Activated naive CD4-positive, alpha-beta T cell treated with anti-CD3 and anti-CD28 coated beads, Interleukin-2, amount 50 U/mL, for 72 hours (primary cell): ENCODE data around the gene GRIK3. TPM values are rescaled to one million over a fixed set of nuclear protein-coding genes. Genes with fewer than 3 reads are reported as not detected.
"Not testable (repeated sequence)": the region's sequence is repeated elsewhere in the genome, so short reads cannot be mapped to it uniquely, and the experiment has no call there.

Source experiments
- ATAC-seq, 2 donors: fragments of 150-1000 bp; cut with Tn5 transposase; 2 replicates each; pipeline ENCODE4 v1.10.0; 2021; ENCODE audit warnings: mild to moderate bottlenecking in 2 of 2, moderate library complexity in 2 of 2
- DNase-seq, 2 donors: peaks; one replicate each; pipeline ENCODE4 v3.0.0; 2021 to 2022; ENCODE audit warnings: low spot score in 2 of 2
- H3K27ac Mint-ChIP-seq, 2 donors: one replicate each; pipeline ENCODE4 v1.8.0; 2022; ENCODE audit warnings: mild to moderate bottlenecking in 2 of 2, mixed read lengths in 2 of 2
- H3K36me3 Mint-ChIP-seq, 2 donors: one replicate each; pipeline ENCODE4 v1.8.0; 2022; ENCODE audit warnings: mixed read lengths in 2 of 2
- H3K9me3 Mint-ChIP-seq, 2 donors: one replicate each; pipeline ENCODE4 v1.8.0; 2022; ENCODE audit warnings: mixed read lengths in 2 of 2
- total RNA-seq, 2 donors: library from RNA; stranded (reverse); gene quantifications; one replicate each; pipeline ENCODE4 v1.2.3, GENCODE V29; 2022

GRIK3 gene
- total RNA-seq, 2 donors from 2014 or later, result not detected

DNA sequence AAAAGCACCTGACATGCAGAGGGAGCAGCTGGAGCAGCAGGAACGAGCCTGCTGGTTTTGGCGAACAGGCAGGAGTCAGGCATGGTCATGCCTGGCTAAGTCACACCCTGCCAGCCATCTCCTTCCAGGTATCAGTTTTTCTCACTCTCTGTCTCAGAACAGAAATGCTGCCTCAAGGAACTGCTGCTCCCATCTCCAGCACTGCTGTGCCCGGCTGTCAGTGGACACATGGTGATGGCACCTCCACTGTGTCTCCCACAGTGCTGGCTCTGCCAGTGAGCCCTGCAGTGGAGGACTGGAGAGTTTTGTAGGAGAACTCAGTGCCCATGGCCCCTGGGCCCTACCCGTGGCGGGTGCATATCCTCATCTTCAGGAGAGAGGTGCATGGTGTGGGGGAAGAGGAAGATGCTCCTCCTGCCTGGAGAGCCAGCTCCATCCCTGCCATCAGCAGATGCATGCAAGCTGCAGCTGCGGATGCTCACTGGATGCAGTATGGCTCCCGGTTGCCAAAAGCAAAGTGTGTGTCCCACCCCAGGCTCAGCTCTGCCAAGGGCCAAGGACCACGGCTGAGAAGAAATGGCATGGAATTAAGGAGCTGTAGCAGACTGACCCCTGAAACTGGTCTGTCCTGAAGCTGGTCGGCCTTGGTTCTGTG, 114.7 kb downstream of the GRIK3 start:
- H3K9me3 Mint-ChIP-seq, result peaks cover 5% of the 10 kb centered on the region in 2 donors
- no peaks in the 10 kb centered on the region for H3K36me3 Mint-ChIP-seq
- ATAC-seq (no peak), DNase-seq (no peak)
- H3K27ac Mint-ChIP-seq, result no peak overlapping the region

DNA sequence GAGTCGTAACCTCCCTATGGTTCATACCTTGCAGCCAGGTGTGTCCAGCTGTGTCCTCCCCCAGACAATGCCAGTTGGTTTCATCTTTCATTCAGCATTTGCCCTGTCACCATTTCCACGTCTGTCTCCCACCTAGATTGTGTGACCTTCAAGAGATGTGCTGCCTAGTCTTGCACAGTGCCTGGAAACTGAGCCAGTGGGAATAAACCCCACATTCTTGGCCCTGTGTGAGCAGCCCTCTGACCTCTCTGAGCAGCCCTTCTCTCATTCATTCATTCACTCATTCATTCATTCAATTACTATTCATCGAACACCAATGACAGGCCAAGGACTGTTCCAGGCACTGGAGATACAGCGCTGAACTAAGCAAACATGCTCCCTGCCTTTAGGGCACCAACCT, 115.7 kb downstream of the GRIK3 start:
- H3K27ac Mint-ChIP-seq, result no peak overlapping the region
- H3K36me3 Mint-ChIP-seq, result no peaks in the 10 kb centered on the region
- DNase-seq, result no peak
- peaks cover 5% of the 10 kb centered on the region in 2 donors for H3K9me3 Mint-ChIP-seq
- no peak for ATAC-seq

DNA sequence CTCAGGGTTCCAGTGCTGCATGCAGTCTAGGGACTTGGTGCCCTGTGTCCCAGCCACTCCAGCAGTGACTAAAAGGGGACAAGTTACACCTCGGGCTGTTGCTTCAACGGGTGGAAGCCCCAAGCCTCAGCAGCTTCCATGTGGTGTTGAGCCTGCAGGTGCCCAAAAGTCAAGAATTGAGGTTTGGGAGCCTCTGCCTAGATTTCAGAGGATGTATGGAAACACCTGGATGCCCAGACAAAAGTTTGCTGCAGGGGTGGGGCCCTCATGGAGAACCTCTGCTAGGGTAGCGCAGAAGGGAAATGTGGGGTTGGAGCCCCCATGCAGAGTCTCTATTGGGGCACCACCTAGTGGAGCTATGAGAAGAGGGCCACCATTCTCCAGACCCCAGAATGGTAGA, 117.8 kb downstream of the GRIK3 start:
- not testable (repeated sequence) for H3K27ac Mint-ChIP-seq, DNase-seq, ATAC-seq, H3K9me3 Mint-ChIP-seq, H3K36me3 Mint-ChIP-seq

DNA sequence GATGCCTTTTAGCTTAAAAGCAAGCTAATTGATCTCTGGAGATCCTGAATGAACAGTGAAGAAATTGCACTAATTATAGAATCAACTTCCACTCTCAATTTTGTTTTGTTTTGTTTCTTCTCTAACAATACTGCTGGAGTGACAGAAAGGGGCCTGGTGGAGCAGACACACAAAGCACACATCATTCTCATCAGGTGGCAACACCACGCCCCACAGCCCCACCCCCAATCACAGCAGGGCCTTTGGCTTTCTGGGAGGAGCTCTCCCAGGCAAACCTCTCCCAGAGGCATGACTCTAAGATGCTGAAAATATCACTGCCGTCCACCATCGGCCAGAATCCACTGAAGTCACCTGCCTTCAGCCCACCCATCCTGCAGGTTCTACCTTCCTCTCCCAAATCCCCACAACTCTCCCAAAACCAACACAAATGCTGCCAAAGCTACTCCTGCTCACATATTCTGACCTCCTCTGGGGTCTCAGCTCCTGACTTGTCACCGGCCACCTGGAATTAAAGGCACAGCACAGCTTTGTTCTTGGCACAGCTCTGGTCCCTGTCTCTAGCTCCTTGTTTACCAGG, 120.7 kb downstream of the GRIK3 start:
- H3K27ac Mint-ChIP-seq, result no peak overlapping the region
- ATAC-seq, result no peak

DNA sequence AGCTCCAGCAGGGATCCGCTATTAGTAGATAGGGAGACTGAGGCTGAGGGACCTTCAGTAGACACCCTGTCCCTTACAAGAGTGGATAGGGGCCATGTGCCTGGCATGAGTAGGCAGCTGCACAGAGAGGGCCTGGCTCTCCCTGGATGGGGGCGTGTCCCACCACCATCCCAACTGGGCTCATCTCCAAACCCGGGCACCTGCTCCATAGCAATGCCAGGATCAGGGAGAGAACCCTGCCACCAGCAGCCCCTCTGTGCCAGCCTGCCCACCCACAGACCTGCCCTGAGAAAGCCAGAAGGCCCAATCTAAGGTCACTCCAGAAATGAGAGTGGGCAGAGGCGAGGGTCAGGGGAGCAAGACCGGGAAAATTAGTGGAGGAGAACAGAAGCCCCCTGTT, 121.3 kb downstream of the GRIK3 start:
- Mint-ChIP-seq H3K9me3 (peaks cover 5% of the 10 kb centered on the region in 2 donors), H3K36me3 (no peaks in the 10 kb centered on the region)
- DNase-seq, result no peak

More for the DNA sequence above, 120.7 kb downstream of the GRIK3 start:
- DNase-seq, result no peak
- H3K9me3 Mint-ChIP-seq, result peaks cover 5% of the 10 kb centered on the region in 2 donors
- H3K36me3 Mint-ChIP-seq, result no peaks in the 10 kb centered on the region

DNA sequence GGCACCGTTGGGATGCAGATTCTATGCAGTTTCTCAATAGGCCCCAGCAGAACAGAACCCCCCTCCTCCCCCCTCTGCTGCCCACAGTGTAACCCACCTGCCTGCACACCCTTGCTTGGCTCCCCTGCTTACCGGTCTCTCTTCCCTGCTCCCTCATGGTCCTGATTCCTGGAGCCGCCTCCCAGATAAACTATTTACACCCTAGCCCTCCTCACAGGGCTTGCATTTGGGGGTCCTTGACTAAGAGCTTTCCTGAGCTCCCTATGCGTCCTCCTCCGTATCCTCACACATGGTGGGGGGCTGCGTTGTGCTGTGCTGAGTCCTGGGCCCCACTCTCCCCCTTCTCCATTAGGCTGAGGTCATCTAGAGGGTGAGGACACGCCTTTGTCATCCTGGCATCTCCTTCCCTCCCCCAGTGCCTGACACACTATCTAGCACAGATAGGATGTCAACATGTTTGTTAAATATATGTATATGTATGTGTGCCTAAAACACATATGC, 121.9 kb downstream of the GRIK3 start:
- ATAC-seq, result no peak
- Mint-ChIP-seq H3K36me3 (no peaks in the 10 kb centered on the region), H3K9me3 (peaks cover 5% of the 10 kb centered on the region in 2 donors), H3K27ac (no peak overlapping the region)
- DNase-seq, result no peak

More for the DNA sequence above, 121.3 kb downstream of the GRIK3 start:
- H3K27ac Mint-ChIP-seq, result no peak overlapping the region
- no peak for ATAC-seq

DNA sequence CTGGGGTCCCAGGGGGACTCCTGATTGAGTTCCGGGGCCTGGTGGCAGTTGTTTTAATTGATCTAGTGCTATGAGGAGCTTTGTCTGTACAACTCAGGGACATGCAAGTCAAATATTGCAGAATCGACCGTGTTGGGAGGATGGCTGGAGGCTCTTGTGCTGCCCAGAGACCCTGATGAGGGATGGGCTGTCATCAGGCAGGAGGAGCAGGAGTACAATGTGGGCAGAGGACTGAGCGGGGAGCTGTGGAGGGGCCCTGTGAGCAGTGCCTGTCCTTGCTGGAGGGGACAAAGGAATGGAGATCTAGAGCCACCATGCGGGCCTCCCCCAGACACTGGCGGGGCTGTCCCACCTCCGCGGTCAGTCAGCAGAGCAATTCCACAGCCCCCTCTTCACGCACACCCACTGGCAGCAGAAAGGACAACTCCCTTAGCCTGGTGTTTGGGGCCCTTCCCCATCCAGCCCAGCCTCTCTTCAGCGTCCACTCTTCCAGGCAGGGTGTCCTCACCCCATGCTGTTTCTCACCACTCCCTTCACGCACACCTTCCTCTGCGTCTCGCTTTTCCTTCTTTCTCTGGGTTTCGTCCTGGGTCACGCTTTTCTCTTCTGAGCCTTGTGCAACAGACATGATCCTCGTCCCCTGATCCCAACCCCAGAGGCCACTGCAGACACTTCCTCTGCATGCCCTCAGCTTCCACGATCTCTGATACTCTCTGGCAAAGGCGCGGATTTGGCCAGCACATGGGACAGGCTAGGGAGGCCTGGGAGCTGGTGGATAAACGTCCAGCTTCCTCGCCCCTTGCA, 122.6 kb downstream of the GRIK3 start:
- DNase-seq (no peak), ATAC-seq (no peak)
- Mint-ChIP-seq H3K9me3 (peaks cover 5% of the 10 kb centered on the region in 2 donors), H3K36me3 (no peaks in the 10 kb centered on the region), H3K27ac (no peak overlapping the region)

DNA sequence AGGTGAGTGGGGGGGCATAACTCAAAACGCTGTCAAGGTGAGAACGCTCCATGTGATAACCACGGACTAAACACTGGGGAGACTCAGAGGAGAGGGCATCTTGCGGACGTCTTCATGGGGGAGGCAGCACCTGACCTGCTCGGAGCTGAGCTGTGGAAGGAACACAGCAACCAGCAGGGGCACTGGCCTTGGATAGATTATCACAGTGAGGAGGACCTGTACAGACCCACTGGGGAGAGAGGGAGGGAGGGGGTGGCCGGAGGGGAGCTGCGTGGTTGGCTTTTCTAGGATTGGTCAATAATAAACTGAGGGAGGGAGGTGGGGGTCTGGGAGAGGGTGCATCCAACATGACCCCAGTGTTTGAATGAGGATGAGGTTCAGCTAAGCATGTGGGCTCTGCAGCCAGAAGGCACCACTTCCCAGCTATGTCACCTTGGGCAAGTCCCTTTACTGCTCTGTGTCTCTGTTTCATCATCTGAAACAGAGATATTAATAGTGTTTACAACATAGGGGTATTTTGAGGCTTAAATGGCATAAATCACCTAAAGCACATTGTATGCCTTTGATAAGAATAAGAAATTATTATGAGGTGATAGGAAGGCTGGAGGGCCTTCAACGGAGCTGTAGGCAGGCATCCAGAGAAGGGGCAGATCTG, 123.3 kb downstream of the GRIK3 start:
- H3K27ac Mint-ChIP-seq, result no peak overlapping the region
- no peak for DNase-seq
- no peak for ATAC-seq
- H3K9me3 Mint-ChIP-seq, result peaks cover 5% of the 10 kb centered on the region in 2 donors
- H3K36me3 Mint-ChIP-seq, result no peaks in the 10 kb centered on the region

DNA sequence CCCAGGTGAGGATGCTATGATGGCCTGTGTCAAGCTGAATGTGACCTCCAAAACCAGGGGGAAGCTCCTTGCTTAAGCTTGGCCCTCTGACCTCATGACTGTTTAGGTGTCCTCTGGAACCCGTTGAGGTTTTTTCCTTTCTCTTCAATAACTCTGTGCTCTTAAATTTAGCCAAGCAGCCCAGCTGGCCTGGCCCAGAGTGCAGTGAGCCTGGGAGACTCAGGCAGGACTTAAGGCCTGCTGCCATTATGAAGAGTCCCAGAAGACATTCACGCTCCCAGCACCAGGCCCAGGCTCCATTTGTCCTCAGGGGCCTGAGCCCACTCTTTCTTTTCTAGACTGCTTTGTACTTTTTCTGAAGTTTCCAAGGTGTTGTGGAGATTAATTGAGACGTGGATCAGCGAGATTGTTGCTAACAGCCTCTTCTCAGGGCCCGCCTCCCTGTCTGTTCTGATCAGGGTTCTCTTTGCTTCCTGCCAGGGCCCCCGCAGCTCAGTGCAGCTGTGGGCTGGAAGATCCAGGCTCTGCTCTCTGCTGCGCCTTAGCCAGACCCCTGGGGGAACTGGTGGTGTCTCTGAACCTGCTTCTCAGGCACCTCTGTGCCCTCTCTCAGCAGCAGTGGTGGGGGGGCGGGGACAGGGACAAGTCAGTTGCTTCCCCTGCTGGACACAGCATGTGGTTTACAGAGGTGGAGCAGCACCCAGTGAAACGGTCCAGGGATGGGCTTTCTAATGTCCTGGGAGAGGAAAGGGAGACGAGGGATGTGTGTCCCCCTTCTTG, 124.2 kb downstream of the GRIK3 start:
- ATAC-seq (no peak), DNase-seq (no peak)
- no peaks in the 10 kb centered on the region for H3K9me3 Mint-ChIP-seq
- H3K36me3 Mint-ChIP-seq, result no peaks in the 10 kb centered on the region
- no peak overlapping the region for H3K27ac Mint-ChIP-seq

DNA sequence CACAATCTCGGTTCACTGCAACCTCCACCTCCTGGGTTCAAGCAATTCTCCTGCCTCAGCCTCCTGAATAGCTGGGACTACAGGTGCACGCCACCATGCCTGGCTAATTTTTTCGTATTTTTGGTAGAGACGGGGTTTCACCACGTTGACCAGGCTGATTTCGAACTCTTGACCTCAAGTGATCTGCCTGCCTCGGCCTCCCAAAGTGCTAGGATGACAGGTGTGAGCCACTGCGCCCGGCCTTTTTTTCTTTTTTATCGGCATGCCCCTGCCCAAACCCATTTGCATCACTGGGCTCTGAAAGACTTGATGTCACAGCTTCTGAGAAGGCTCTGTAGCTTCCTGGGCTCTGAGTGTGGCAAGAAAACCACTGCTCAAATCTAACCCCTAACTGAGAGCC, 125.0 kb downstream of the GRIK3 start:
- not testable (repeated sequence) for ATAC-seq, DNase-seq, H3K9me3 Mint-ChIP-seq, H3K27ac Mint-ChIP-seq, H3K36me3 Mint-ChIP-seq

DNA sequence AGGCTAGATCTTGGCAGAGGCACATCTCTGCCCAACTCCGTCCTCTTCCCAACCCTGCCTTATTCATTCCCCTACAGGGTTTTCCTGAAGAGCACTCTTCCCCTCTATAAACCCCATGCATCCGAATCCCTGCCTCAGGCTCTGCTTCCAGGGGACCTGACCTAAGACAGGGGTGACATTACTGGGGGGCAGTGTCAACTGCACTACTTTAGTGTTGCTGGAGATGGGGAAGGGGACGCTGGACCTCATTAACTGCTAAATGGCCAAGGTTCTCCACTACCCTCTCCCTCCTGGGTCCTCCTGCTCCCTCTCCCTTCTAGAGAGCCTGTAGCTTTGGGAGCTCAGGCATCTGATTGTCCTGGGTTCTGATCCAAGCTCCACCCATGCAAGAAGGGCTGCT, 126.2 kb downstream of the GRIK3 start:
- ATAC-seq, result no peak
- DNase-seq, result no peak
- H3K27ac Mint-ChIP-seq, result no peak overlapping the region

DNA sequence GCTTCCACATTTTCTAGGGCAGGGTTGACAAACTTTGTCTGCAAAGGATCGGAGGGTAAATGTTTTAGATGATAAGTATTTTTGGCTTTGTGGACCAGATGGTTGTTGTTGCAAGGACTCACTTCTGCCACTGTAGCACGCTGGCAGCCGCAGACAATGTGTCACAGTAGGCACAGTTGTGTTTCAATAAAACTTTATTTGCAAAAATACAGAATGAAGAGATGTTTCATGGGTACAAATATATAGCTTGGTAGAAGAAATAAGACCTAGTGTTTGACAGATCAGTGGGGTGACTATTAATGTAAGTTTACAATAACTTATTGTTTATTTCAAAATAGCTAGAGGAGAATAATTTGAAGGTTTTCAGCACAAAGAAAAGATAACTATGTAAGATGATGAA, 127.8 kb downstream of the GRIK3 start:
- Mint-ChIP-seq H3K27ac (no peak overlapping the region), H3K9me3 (no peaks in the 10 kb centered on the region), H3K36me3 (no peaks in the 10 kb centered on the region)
- DNase-seq (no peak), ATAC-seq (no peak)

More for the DNA sequence above, 126.2 kb downstream of the GRIK3 start:
- Mint-ChIP-seq H3K36me3 (no peaks in the 10 kb centered on the region), H3K9me3 (no peaks in the 10 kb centered on the region)

DNA sequence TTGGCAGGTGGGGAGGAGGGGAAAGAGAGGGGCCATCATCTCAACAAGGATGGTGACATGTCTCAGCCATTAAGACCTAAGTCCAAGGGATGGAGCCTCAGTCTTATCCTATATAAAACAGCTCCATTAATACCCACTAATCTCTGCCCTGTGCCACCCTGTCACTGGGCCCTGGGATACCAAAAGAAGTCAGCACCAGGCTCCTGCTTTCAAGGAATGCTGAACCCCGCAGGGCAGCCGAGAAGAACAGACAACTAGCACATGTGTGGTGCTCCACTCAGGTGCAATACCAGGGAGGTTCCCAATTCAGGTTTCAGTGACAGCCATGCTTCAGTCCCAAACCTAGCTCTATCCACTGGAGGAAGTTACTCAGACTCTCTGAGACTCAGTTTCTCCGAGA, 128.4 kb downstream of the GRIK3 start:
- no peak for DNase-seq

DNA sequence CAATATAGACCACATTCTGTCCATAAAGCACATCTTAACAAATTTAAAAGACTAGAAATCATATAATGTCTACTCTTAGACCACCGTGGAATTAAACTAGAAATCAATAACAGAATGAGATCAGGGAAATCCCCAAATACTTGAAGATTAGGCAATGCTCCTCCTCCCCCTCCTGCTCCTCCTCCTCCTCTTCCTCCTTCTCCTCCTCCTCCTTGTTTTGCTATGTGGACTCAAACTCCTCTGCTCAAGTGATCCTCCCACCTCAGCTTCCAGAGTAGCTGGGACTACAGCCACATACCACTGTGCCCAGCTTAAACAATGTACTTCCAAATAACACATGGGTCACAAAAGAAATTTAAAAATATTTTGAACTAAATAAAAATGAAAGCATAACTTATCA, 134.2 kb downstream of the GRIK3 start:
- DNase-seq (no peak), ATAC-seq (no peak)
- no peak overlapping the region for H3K27ac Mint-ChIP-seq
- H3K36me3 Mint-ChIP-seq, result no peaks in the 10 kb centered on the region
- peaks cover 7 to 10% of the 10 kb centered on the region in 2 donors for H3K9me3 Mint-ChIP-seq

More for the DNA sequence above, 128.4 kb downstream of the GRIK3 start:
- ATAC-seq, result no peak
- Mint-ChIP-seq H3K36me3 (no peaks in the 10 kb centered on the region), H3K27ac (no peak overlapping the region), H3K9me3 (no peaks in the 10 kb centered on the region)

DNA sequence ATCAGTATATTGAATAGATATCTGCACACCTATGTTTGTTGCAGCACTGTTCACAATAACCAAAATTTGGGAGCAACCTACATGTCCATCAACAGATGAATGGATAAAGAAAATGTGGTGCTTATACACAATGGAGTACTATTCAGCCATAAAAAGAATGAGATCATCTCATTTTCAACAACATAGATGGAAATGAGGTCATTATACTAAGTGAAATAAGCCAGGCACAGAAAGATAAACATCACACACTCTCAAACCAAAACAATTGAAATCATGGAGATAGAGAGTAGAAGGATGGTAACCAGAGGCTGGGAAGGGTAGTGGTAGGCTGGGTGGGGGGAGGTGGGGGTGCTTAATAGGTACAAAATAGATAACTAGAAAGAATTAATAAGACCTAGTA, 136.5 kb downstream of the GRIK3 start:
- not testable (repeated sequence) for H3K9me3 Mint-ChIP-seq, ATAC-seq, H3K36me3 Mint-ChIP-seq, H3K27ac Mint-ChIP-seq, DNase-seq

DNA sequence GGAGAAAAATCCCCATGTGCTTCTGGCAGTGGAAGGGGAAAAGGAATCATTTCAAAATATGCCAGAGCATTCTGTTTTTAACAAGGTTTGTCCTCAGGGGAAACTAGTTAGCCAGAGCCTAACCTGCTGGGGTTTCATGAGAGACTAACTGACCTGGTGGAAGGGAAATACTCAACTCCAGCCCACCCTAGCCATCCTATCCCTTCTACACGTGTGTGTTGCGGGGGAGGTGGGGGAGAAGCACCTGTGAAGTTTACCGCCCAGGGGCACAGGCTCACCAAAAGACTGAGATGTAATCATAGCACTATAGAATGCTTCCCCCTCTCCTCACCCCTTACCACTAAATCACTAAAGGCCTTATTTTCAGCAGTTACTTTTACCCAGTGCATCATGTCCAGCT, 139.5 kb downstream of the GRIK3 start:
- no peak for DNase-seq
- peaks cover 7 to 10% of the 10 kb centered on the region in 2 donors for H3K9me3 Mint-ChIP-seq
- H3K27ac Mint-ChIP-seq, result no peak overlapping the region
- H3K36me3 Mint-ChIP-seq, result no peaks in the 10 kb centered on the region
- ATAC-seq, result no peak
